CD1c-positive myeloid dendritic cell (primary cell): ENCODE measurements around the gene ZYG11A.

Source experiments
- DNase-seq: peaks from one replicate; pipeline ENCODE4 v3.0.0-alpha.2; 2016; ENCODE audit errors: extremely low spot score

ZYG11A gene

GRCh38 chr1:52876843-52877242, 34.3 kb downstream of the ZYG11A start:
- no peak for DNase-seq

- no peak for DNase-seq
Measured at GRCh38 chr1:52877554-52877953, 35.0 kb downstream of the ZYG11A start.

GRCh38 chr1:52880206-52880605, 37.6 kb downstream of the ZYG11A start:
- DNase-seq: no peak

- DNase-seq: no peak
Measured at GRCh38 chr1:52887483-52887882, 44.9 kb downstream of the ZYG11A start.

GRCh38 chr1:52892424-52893215, 50.1 kb downstream of the ZYG11A start:
- no peak for DNase-seq

GRCh38 chr1:52899445-52899894, 56.9 kb downstream of the ZYG11A start:
- DNase-seq: no peak

GRCh38 chr1:52900402-52900801, 57.8 kb downstream of the ZYG11A start:
- DNase-seq: no peak

- no peak for DNase-seq
Measured at GRCh38 chr1:52901384-52901783, 58.8 kb downstream of the ZYG11A start.

- DNase-seq: no peak
Measured at GRCh38 chr1:52904208-52904926, 61.8 kb downstream of the ZYG11A start.

- no peak for DNase-seq
Measured at GRCh38 chr1:52904927-52905698, 62.6 kb downstream of the ZYG11A start.

GRCh38 chr1:52906135-52906603, 63.6 kb downstream of the ZYG11A start:
- no peak for DNase-seq

- DNase-seq: no peak
Measured at GRCh38 chr1:52907068-52907811, 64.7 kb downstream of the ZYG11A start.

GRCh38 chr1:52907812-52908153, 65.2 kb downstream of the ZYG11A start:
- DNase-seq: no peak

- no peak for DNase-seq
Measured at GRCh38 chr1:52911541-52911940, 69.0 kb downstream of the ZYG11A start.

- DNase-seq: no peak
Measured at GRCh38 chr1:52913014-52913413, 70.5 kb downstream of the ZYG11A start.

GRCh38 chr1:52913537-52913936, 71.0 kb downstream of the ZYG11A start:
- no peak for DNase-seq

GRCh38 chr1:52914463-52914862, 71.9 kb downstream of the ZYG11A start:
- DNase-seq: no peak

GRCh38 chr1:52915211-52915854, 72.8 kb downstream of the ZYG11A start:
- DNase-seq: no peak

GRCh38 chr1:52915855-52916220, 73.3 kb downstream of the ZYG11A start:
- no peak for DNase-seq

- DNase-seq: no peak
Measured at GRCh38 chr1:52916241-52916975, 73.8 kb downstream of the ZYG11A start.

GRCh38 chr1:52917156-52917555, 74.6 kb downstream of the ZYG11A start:
- no peak for DNase-seq
